K562 (cell line): ENCODE results near the gene IDH2. TPM values are rescaled to one million over a fixed set of nuclear protein-coding genes. Genes with fewer than 3 reads are reported as not detected.

Source experiments
- ATAC-seq: fragments of 200-7000 bp; cut with Tn5 transposase; 3 replicates; pipeline ENCODE4 v1.9.1; 2020; ENCODE audit warnings: moderate library complexity
- BruUV-seq: library from RNA; stranded (reverse); fragments of 400-500 nt; replicated peaks from 2 replicates; lab custom pipeline; 2021; lab: Mats Ljungman, UMichigan
- CTCF ChIA-PET: fragments of 300-600 bp; formaldehyde crosslinking; extraction: SDS; loops from one replicate; lab custom pipeline; 2021; ENCODE audit warnings: low intra/inter-chr PET ratio; lab: Yijun Ruan, JAX
- POLR2A ChIA-PET: fragments of 300-600, 350-650 bp; sonication (Branson Sonifier 250); formaldehyde crosslinking; extraction: SDS; loops from one replicate; lab custom pipeline; 2021; ENCODE audit warnings: antibody characterized with exemption, inconsistent platforms; lab: Yijun Ruan, JAX
- DNase-seq, 4 experiments: peaks; one replicate each; pipeline versions ENCODE4 v3.0.0 to v3.0.0-alpha.2; 2011 to 2018; ENCODE audit warnings: low spot score in 3 of 4, mixed read lengths in 3 of 4; ENCODE audit errors: extremely low read depth in 1 of 4
- FAIRE-seq: peaks from 2 replicates; lab custom pipeline; 2011; peaks lifted over from hg19 to GRCh38; lab: Jason Lieb, UNC
- H2AFZ ChIP-seq: 2 replicates; pipeline ENCODE4 v1.6.0; 2011; ENCODE audit warnings: low read depth, low read length, control low read depth, inconsistent platforms
- H3K27ac ChIP-seq: fragments of 200-600 bp; 3 replicates; pipeline ENCODE4 v1.8.0; 2011; ENCODE audit warnings: low read depth, mild to moderate bottlenecking, control low read depth, inconsistent platforms, low read length, moderate library complexity, mixed read lengths; ENCODE audit errors: extremely low read depth
- H3K27me3 ChIP-seq, 2 experiments: fragments of 300-600 bp in 1 of 2; 2 replicates in 1 of 2; 3 replicates in 1 of 2; pipeline versions ENCODE4 v1.6.0 to v1.8.0; 2011; ENCODE audit warnings: inconsistent platforms in 2 of 2, low read length in 2 of 2, mild to moderate bottlenecking in 1 of 2, mixed read lengths in 1 of 2, moderate library complexity in 1 of 2; ENCODE audit not compliant: control insufficient read depth in 2 of 2, insufficient read depth in 2 of 2
- H3K36me3 ChIP-seq: fragments of 300-600 bp; 3 replicates; pipeline ENCODE4 v1.8.0; 2011; ENCODE audit warnings: mild to moderate bottlenecking, low read length, inconsistent platforms; ENCODE audit not compliant: control insufficient read depth, insufficient read depth
- H3K4me1 ChIP-seq, 2 experiments: fragments of 200-600 bp in 1 of 2; replicated peaks in 1 of 2; 2 replicates in 1 of 2; 3 replicates in 1 of 2; pipeline versions ENCODE4 v1.5.1 to v1.8.0; 2011; ENCODE audit warnings: inconsistent platforms in 2 of 2, low read length in 2 of 2, mild to moderate bottlenecking in 1 of 2, mixed read lengths in 1 of 2, moderate library complexity in 1 of 2; ENCODE audit not compliant: control insufficient read depth in 2 of 2, insufficient read depth in 2 of 2
- H3K4me2 ChIP-seq: 2 replicates; pipeline ENCODE4 v1.6.1; 2011; ENCODE audit warnings: low read length, control low read depth, inconsistent platforms, mixed read lengths; ENCODE audit not compliant: insufficient read depth
- H3K4me3 ChIP-seq: fragments of 200-600 bp; sonication (generic), shearing (Covaris generic); 2 replicates; pipeline ENCODE4 v1.5.1; 2016; ENCODE audit warnings: control low read depth, inconsistent platforms
- H3K79me2 ChIP-seq: fragments of 200-600 bp; 3 replicates; pipeline ENCODE4 v1.8.0; 2011; ENCODE audit warnings: low read length, inconsistent platforms; ENCODE audit not compliant: control insufficient read depth, insufficient read depth
- H3K9ac ChIP-seq, 2 experiments: 2 replicates each; pipeline versions ENCODE4 v1.6.0 to v1.6.1; 2011; ENCODE audit warnings: low read depth in 2 of 2, low read length in 2 of 2, control low read depth in 1 of 2, inconsistent platforms in 1 of 2, mild to moderate bottlenecking in 1 of 2, mixed read lengths in 1 of 2; ENCODE audit not compliant: insufficient read depth in 1 of 2
- H3K9me1 ChIP-seq: one replicate; pipeline ENCODE4 v1.6.0; 2011; ENCODE audit warnings: inconsistent platforms, mild to moderate bottlenecking, low read length, moderate library complexity; ENCODE audit not compliant: control insufficient read depth, insufficient read depth
- H3K9me3 ChIP-seq: replicated peaks from 2 replicates; pipeline ENCODE4 v1.5.1; 2011; ENCODE audit warnings: low read depth, low read length, inconsistent platforms; ENCODE audit not compliant: control insufficient read depth, insufficient read depth
- H4K20me1 ChIP-seq: replicated peaks from 2 replicates; pipeline ENCODE4 v1.6.1; 2011; ENCODE audit warnings: low read length, inconsistent platforms, mixed read lengths; ENCODE audit not compliant: control insufficient read depth, insufficient read depth
- CCAR2 ChIP-seq: fragments of 200-400 bp; formaldehyde crosslinking; IDR thresholded peaks from 2 replicates; pipeline ENCODE4 v1.6.1; 2017; ENCODE audit warnings: mild to moderate bottlenecking, low read depth, low read length
- WGBS: fragments of 100-300 bp; shearing (Covaris generic); methylation state at CpG from one replicate; pipeline ENCODE4 v1.1.6; 2016; ENCODE audit warnings: low coverage, mixed read lengths; ENCODE audit not compliant: insufficient coverage; ENCODE audit errors: missing lambda C conversion rate; 5-methylcytosine and 5-hydroxymethylcytosine counted together
- in situ Hi-C: fragments of 300-500 bp; cut with MboI; formaldehyde crosslinking; loops from 4 replicates; pipeline ENCODE4 v1.15.0; 2018; ENCODE audit warnings: inconsistent platforms, mixed read lengths
- intact Hi-C: fragments of 100-400 bp; cut with micrococcal nuclease; formaldehyde crosslinking; loops from 2 replicates; pipeline ENCODE4 v1.14.2; 2022
- polyA plus RNA-seq, 8 experiments: library from polyadenylated mRNA; depleted of rRNA in 4 of 8; stranded (reverse) in 5 of 8; unstranded in 3 of 8; fragments of >200 nt; fragmentation: Nextera tagmentation in 2 of 8; fragmentation: Illumina TruSeq in 1 of 8; extraction: Ambion mirVana in 2 of 8; extraction: Trizol in 1 of 8; gene quantifications; 2 replicates each; pipeline versions ENCODE4 v1.2.1 to v1.2.3, GENCODE V29; 2011 to 2014; ENCODE audit warnings: inconsistent platforms in 1 of 8, missing spikeins in 1 of 8
- total RNA-seq, 7 experiments: library from RNA; depleted of rRNA in 6 of 7; stranded (reverse); fragments of >200 nt in 6 of 7; fragmentation: Illumina TruSeq in 2 of 7; extraction: Trizol in 2 of 7; gene quantifications; 2 replicates each; pipeline versions ENCODE4 v1.2.1 to v1.2.3, GENCODE V29; 2011 to 2021; ENCODE audit warnings: low replicate concordance in 1 of 7
- TF ChIP-seq, protein P1 (sequence below): fragments of 200-800 bp; sonication (Bioruptor generic); IDR thresholded peaks from 2 replicates; pipeline ENCODE4 v1.6.1; 2016; ENCODE audit warnings: missing genetic modification characterization, missing compliant biosample characterization

Gene IDH2
- total and polyA plus RNA-seq, 9 of the 15 experiments (the other 6 are each of a cell fraction or from before 2014, with no cell fraction given) = 0.70 to 99.9 (median 59.2) TPM

DNA sequence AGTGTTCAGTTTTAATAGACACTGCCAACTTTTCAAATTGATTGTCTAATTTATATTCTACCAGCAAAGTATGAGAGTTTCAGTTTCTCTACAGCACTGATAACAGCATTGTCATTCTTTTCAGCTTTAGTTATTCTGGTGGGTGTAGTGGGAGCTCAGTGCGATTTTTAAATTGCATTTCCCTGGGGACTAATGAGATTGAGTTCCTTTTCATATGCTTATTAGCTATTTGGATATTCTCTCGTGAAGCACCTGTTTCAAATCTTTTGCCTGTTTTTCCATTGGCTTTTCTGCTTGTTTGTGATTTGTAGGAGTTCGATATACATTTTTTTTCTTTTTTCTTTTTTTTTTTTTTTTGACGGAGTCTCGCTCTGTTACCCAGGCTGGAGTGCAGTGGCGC is 18.8 kb upstream of the IDH2 start:
- BruUV-seq = no TSS peak
- CTCF ChIA-PET = no interaction called here
- ATAC-seq (no peak), FAIRE-seq (no peak), DNase-seq (no peak)
- no peaks in the 10 kb centered on the region for H3K9me1 ChIP-seq
- H3K4me2 ChIP-seq = no peak overlapping the region
- TF ChIP-seq CCAR2 = no peak
- TF ChIP-seq, protein P1, sequence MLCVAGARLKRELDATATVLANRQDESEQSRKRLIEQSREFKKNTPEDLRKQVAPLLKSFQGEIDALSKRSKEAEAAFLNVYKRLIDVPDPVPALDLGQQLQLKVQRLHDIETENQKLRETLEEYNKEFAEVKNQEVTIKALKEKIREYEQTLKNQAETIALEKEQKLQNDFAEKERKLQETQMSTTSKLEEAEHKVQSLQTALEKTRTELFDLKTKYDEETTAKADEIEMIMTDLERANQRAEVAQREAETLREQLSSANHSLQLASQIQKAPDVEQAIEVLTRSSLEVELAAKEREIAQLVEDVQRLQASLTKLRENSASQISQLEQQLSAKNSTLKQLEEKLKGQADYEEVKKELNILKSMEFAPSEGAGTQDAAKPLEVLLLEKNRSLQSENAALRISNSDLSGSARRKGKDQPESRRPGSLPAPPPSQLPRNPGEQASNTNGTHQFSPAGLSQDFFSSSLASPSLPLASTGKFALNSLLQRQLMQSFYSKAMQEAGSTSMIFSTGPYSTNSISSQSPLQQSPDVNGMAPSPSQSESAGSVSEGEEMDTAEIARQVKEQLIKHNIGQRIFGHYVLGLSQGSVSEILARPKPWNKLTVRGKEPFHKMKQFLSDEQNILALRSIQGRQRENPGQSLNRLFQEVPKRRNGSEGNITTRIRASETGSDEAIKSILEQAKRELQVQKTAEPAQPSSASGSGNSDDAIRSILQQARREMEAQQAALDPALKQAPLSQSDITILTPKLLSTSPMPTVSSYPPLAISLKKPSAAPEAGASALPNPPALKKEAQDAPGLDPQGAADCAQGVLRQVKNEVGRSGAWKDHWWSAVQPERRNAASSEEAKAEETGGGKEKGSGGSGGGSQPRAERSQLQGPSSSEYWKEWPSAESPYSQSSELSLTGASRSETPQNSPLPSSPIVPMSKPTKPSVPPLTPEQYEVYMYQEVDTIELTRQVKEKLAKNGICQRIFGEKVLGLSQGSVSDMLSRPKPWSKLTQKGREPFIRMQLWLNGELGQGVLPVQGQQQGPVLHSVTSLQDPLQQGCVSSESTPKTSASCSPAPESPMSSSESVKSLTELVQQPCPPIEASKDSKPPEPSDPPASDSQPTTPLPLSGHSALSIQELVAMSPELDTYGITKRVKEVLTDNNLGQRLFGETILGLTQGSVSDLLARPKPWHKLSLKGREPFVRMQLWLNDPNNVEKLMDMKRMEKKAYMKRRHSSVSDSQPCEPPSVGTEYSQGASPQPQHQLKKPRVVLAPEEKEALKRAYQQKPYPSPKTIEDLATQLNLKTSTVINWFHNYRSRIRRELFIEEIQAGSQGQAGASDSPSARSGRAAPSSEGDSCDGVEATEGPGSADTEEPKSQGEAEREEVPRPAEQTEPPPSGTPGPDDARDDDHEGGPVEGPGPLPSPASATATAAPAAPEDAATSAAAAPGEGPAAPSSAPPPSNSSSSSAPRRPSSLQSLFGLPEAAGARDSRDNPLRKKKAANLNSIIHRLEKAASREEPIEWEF = no peak
- no peak overlapping the region for H3K27ac ChIP-seq
- no peaks in the 10 kb centered on the region for H3K79me2 ChIP-seq
- H3K27me3 ChIP-seq = no peaks in the 10 kb centered on the region
- 27% methylated on average over 2 of the region's 6 CpGs for WGBS
- H2AFZ ChIP-seq = no peak overlapping the region
- no peaks in the 10 kb centered on the region for H3K4me1 ChIP-seq
- in situ Hi-C loops = no loop called here
- intact Hi-C loops = no loop called here
- no peaks in the 10 kb centered on the region for H4K20me1 ChIP-seq
- H3K4me3 ChIP-seq = no peak overlapping the region
- no peak overlapping the region for H3K9ac ChIP-seq
- no peaks in the 10 kb centered on the region for H3K36me3 ChIP-seq
- H3K9me3 ChIP-seq = no peaks in the 10 kb centered on the region
- POLR2A ChIA-PET = interaction anchor here (0.5 kb wide), 1 partner anchor 147 kb away, joined by 3 read pairs; no protein-coding TSS in a partner anchor
